ENCODE measurements around the gene RTN4. TPM values are rescaled to one million over a fixed set of nuclear protein-coding genes. Genes with fewer than 3 reads are reported as not detected.

Gene RTN4
- polyA plus RNA-seq, 3 donors, result 111 to 163 (median 158) TPM

DNA sequence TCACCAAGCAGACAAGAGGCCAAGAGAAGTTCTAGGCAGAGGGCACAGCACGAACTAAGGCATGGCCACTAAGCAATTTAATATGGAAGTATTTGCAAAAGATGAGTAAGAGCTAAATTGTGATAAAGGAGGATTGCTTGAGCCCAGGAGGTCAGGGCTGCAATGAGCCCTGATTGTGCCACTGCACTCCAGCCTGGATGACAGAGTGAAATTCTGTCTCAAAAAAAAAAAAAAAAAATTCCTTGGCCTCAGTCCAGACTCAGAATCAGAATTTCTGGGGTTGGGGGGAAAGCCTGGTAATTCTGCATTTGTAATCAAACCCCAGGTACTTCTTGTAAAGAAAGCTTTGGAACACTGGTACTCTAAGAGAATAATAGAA is 46.8 kb upstream of the RTN4 start:
- Histone ChIP-seq H3K36me3 (replicated peaks in 1 of 2; ENCODE audit: control insufficient read depth in 1 of 2, insufficient read depth in 2 of 2, low read length in 2 of 2) (no peaks in the 10 kb centered on the region), H3K4me3 (replicated peaks in 1 of 3; ENCODE audit: low read depth in 2 of 3, low read length in 3 of 3) (no peak overlapping the region), H2AFZ (ENCODE audit: insufficient read depth, low read depth, low read length, poor library complexity, severe bottlenecking) (no peak overlapping the region), H3K4me1 (ENCODE audit: control insufficient read depth in 1 of 2, insufficient read depth in 2 of 2, low read length in 2 of 2) (peaks cover 46 to 67% of the 10 kb centered on the region in 2 donors), H4K20me1 (ENCODE audit: insufficient read depth, low read length) (no peaks in the 10 kb centered on the region), H3K4me2 (replicated peaks; ENCODE audit: extremely low read depth, low read length, poor library complexity, severe bottlenecking) (no peak overlapping the region), H3K79me2 (ENCODE audit: insufficient read depth, low read length) (no peaks in the 10 kb centered on the region), H3K9ac (ENCODE audit: insufficient read depth, low read length, poor library complexity, severe bottlenecking) (no peak overlapping the region), H3K27ac (ENCODE audit: low read depth in 1 of 2, low read length in 2 of 2) (peak overlapping the region in 1 of 2 donors; percentile 11), H3K27me3 (ENCODE audit: control insufficient read depth in 2 of 2, insufficient read depth in 2 of 2, low read length in 2 of 2) (no peaks in the 10 kb centered on the region), H3K9me3 (replicated peaks in 1 of 2; ENCODE audit: control insufficient read depth in 1 of 2, insufficient read depth in 1 of 2, low read length in 2 of 2) (no peaks in the 10 kb centered on the region)
- Mint-ChIP-seq H3K9me3 (peaks cover 0 to 3% (median 0%) of the 10 kb centered on the region in 7 donors), H3K4me3 (no peak overlapping the region), H3K36me3 (no peaks in the 10 kb centered on the region), H3K27me3 (ENCODE audit: low read depth in 3 of 3) (no peaks in the 10 kb centered on the region), H3K4me1 (peaks cover 17% of the 10 kb centered on the region), H3K27ac (no peak overlapping the region)
- TF ChIP-seq, protein P1, sequence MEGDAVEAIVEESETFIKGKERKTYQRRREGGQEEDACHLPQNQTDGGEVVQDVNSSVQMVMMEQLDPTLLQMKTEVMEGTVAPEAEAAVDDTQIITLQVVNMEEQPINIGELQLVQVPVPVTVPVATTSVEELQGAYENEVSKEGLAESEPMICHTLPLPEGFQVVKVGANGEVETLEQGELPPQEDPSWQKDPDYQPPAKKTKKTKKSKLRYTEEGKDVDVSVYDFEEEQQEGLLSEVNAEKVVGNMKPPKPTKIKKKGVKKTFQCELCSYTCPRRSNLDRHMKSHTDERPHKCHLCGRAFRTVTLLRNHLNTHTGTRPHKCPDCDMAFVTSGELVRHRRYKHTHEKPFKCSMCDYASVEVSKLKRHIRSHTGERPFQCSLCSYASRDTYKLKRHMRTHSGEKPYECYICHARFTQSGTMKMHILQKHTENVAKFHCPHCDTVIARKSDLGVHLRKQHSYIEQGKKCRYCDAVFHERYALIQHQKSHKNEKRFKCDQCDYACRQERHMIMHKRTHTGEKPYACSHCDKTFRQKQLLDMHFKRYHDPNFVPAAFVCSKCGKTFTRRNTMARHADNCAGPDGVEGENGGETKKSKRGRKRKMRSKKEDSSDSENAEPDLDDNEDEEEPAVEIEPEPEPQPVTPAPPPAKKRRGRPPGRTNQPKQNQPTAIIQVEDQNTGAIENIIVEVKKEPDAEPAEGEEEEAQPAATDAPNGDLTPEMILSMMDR (IDR thresholded peaks at IDR 0.05), result no peak
- intact Hi-C loops (cut with micrococcal nuclease), result no loop called here
- WGBS (ENCODE audit: insufficient coverage), result 64% methylated on average over 1 of the region's 1 CpG
- no peak for DNase-seq

DNA sequence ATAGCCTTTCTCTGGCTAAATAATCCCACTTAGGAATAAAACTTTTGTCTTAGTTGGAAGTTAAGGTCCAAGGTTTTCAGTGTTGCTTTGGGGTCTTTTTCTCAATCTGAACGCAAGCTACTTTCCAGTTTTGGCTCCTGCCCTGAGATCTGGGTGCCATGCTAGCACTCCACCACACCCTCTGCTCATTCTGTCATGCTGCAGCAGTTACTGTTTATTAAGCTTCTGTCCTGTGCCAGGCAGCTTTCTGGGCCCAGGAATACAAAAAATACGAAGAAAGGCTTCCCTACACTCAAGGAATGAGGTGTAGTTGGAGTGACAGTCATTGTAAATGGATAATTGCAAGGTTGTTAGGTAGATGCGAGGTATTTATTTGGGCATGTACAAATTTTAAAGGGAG is 46.3 kb upstream of the RTN4 start:
- no peaks in the 10 kb centered on the region for H3K79me2 ChIP-seq (ENCODE audit: insufficient read depth, low read length)
- H3K4me1 Mint-ChIP-seq, result peaks cover 19% of the 10 kb centered on the region
- no peak overlapping the region for H3K4me3 Mint-ChIP-seq
- H3K27me3 Mint-ChIP-seq (ENCODE audit: low read depth in 3 of 3), result no peaks in the 10 kb centered on the region
- no peak overlapping the region for H3K27ac Mint-ChIP-seq
- no peak for DNase-seq
- no peaks in the 10 kb centered on the region for H4K20me1 ChIP-seq (ENCODE audit: insufficient read depth, low read length)
- H3K9me3 ChIP-seq (replicated peaks in 1 of 2; ENCODE audit: control insufficient read depth in 1 of 2, insufficient read depth in 1 of 2, low read length in 2 of 2), result no peaks in the 10 kb centered on the region
- no peaks in the 10 kb centered on the region for H3K36me3 ChIP-seq (replicated peaks in 1 of 2; ENCODE audit: control insufficient read depth in 1 of 2, insufficient read depth in 2 of 2, low read length in 2 of 2)
- TF ChIP-seq, protein P1 (IDR thresholded peaks at IDR 0.05), result no peak
- H3K4me1 ChIP-seq (ENCODE audit: control insufficient read depth in 1 of 2, insufficient read depth in 2 of 2, low read length in 2 of 2), result peaks cover 46 to 70% of the 10 kb centered on the region in 2 donors
- intact Hi-C loops (cut with micrococcal nuclease), result no loop called here
- peaks cover under 1 to 4% of the 10 kb centered on the region in 2 donors for H3K36me3 Mint-ChIP-seq
- no peak overlapping the region for H2AFZ ChIP-seq (ENCODE audit: insufficient read depth, low read depth, low read length, poor library complexity, severe bottlenecking)
- H3K27me3 ChIP-seq (ENCODE audit: control insufficient read depth in 2 of 2, insufficient read depth in 2 of 2, low read length in 2 of 2), result no peaks in the 10 kb centered on the region
- H3K9ac ChIP-seq (ENCODE audit: insufficient read depth, low read length, poor library complexity, severe bottlenecking), result no peak overlapping the region
- no peak overlapping the region for H3K4me2 ChIP-seq (replicated peaks; ENCODE audit: extremely low read depth, low read length, poor library complexity, severe bottlenecking)
- peaks cover 2 to 8% (median 4%) of the 10 kb centered on the region in 7 donors for H3K9me3 Mint-ChIP-seq
- H3K4me3 ChIP-seq (replicated peaks in 1 of 3; ENCODE audit: low read depth in 2 of 3, low read length in 3 of 3), result no peak overlapping the region
- peak overlapping the region in 1 of 2 donors; percentile 11 for H3K27ac ChIP-seq (ENCODE audit: low read depth in 1 of 2, low read length in 2 of 2)
- WGBS (ENCODE audit: insufficient coverage), result no CpG with 5 or more reads among the region's 3 CpGs
